ENCODE measurements around the gene SARDH.

- TF ChIP-seq CTCF (IDR thresholded peaks at IDR 0.05) (no peak), POLR2A (IDR thresholded peaks at IDR 0.05) (no peak), POLR2AphosphoS5 (IDR thresholded peaks at IDR 0.05) (no peak), EP300 (IDR thresholded peaks at IDR 0.05) (no peak)
These were observed 3.6 kb upstream of the SARDH start for GRCh38 chr9:133741716-133742115.
